HCT116 (cell line): ENCODE results near the gene ZNRF2.
"Not testable (repeated sequence)": the region's sequence is repeated elsewhere in the genome, so short reads cannot be mapped to it uniquely, and the experiment has no call there.

Source experiments
- CEBPB ChIP-seq: IDR thresholded peaks from 2 replicates; pipeline ENCODE4 v1.6.1; 2012; ENCODE audit warnings: low read depth
- CTCF ChIP-seq, 3 experiments: fragments of 200-600 bp in 1 of 3; sonication (generic) in 1 of 3; IDR thresholded peaks in 2 of 3; conservative IDR thresholded peaks in 1 of 3; 2 replicates each; pipeline ENCODE4 v1.5.1; 2012 to 2017; ENCODE audit warnings: low read depth in 2 of 3, low read length in 2 of 3, antibody characterized with exemption in 1 of 3, borderline replicate concordance in 1 of 3, control low read depth in 1 of 3, mild to moderate bottlenecking in 1 of 3, mixed read lengths in 1 of 3, mixed run types in 1 of 3, moderate library complexity in 1 of 3; ENCODE audit not compliant: insufficient read depth in 1 of 3
- EGR1 ChIP-seq: IDR thresholded peaks from 2 replicates; pipeline ENCODE4 v1.6.1; 2012; ENCODE audit warnings: low read depth
- EZH2 ChIP-seq: fragments of 200-600 bp; sonication (generic); IDR thresholded peaks from 2 replicates; pipeline ENCODE4 v1.6.1; 2017; ENCODE audit warnings: antibody characterized with exemption, mixed run types
- EZH2phosphoT487 ChIP-seq: fragments of 200-600 bp; IDR thresholded peaks from 2 replicates; pipeline ENCODE4 v1.6.1; 2018; ENCODE audit warnings: antibody characterized with exemption, borderline replicate concordance
- POLR2A ChIP-seq: IDR thresholded peaks from 2 replicates; pipeline ENCODE4 v1.7.0; 2011; ENCODE audit warnings: borderline replicate concordance; ENCODE audit not compliant: insufficient read depth, insufficient read length; ENCODE audit errors: extremely low read depth
- POLR2AphosphoS5 ChIP-seq: IDR thresholded peaks from 2 replicates; pipeline ENCODE4 v1.6.1; 2011; ENCODE audit warnings: mild to moderate bottlenecking, low read depth, low read length, moderate library complexity
- REST ChIP-seq: IDR thresholded peaks from 2 replicates; pipeline ENCODE4 v1.6.1; 2012; ENCODE audit warnings: low read depth

- not testable (repeated sequence) for TF ChIP-seq POLR2A; CEBPB; EZH2; REST; CTCF (IDR thresholded peaks at IDR 0.05 in 2 of 3, conservative IDR thresholded peaks at IDR 0.05 in 1 of 3; ENCODE audit: borderline replicate concordance in 1 of 3, insufficient read depth in 1 of 3, low read depth in 2 of 3, low read length in 2 of 3); EZH2phosphoT487; EGR1; POLR2AphosphoS5
These were observed 96.4 kb downstream of the ZNRF2 start for GRCh38 chr7:30380824-30381223.
